ENCODE measurements around the gene NAALADL2. TPM values are rescaled to one million over a fixed set of nuclear protein-coding genes. Genes with fewer than 3 reads are reported as not detected.

NAALADL2 gene
- total and polyA plus RNA-seq, 9 of the 15 experiments (the other 6 are each of a cell fraction or from before 2014, with no cell fraction given): 0.29 to 1.1 (median 0.79) TPM; not detected in 1

GRCh38 chr3:174826069-174826468, 33.1 kb upstream of the NAALADL2 start:
- ChIA-PET CTCF (ENCODE audit: low intra/inter-chr PET ratio) (no interaction called here), POLR2A (no interaction called here)
- H3K36me3 ChIP-seq (ENCODE audit: control insufficient read depth, insufficient read depth, low read length): no peaks in the 10 kb centered on the region
- no peaks in the 10 kb centered on the region for H3K4me1 ChIP-seq (replicated peaks in 1 of 2; ENCODE audit: control insufficient read depth in 2 of 2, insufficient read depth in 2 of 2, low read length in 2 of 2)
- intact Hi-C loops (cut with micrococcal nuclease): no loop called here
- H3K9me3 ChIP-seq (replicated peaks; ENCODE audit: control insufficient read depth, insufficient read depth, low read depth, low read length): no peaks in the 10 kb centered on the region
- no peak overlapping the region for H3K4me3 ChIP-seq
- no peak overlapping the region for H3K27ac ChIP-seq (ENCODE audit: extremely low read depth, low read depth, low read length)
- H3K27me3 ChIP-seq (ENCODE audit: control insufficient read depth in 2 of 2, insufficient read depth in 2 of 2, low read length in 2 of 2): no peaks in the 10 kb centered on the region
- DNase-seq (ENCODE audit: extremely low read depth in 1 of 4, low spot score in 3 of 4): no peak
- no peaks in the 10 kb centered on the region for H3K9me1 ChIP-seq (ENCODE audit: control insufficient read depth, insufficient read depth, low read length)
- no TSS peak for BruUV-seq (replicated peaks)
- H4K20me1 ChIP-seq (replicated peaks; ENCODE audit: control insufficient read depth, insufficient read depth, low read length): no peaks in the 10 kb centered on the region
- no peak overlapping the region for H2AFZ ChIP-seq (ENCODE audit: low read depth, low read length)
- H3K4me2 ChIP-seq (ENCODE audit: insufficient read depth, low read length): no peak overlapping the region
- no peaks in the 10 kb centered on the region for H3K79me2 ChIP-seq (ENCODE audit: control insufficient read depth, insufficient read depth, low read length)
- in situ Hi-C loops (cut with MboI): no loop called here
- H3K9ac ChIP-seq (ENCODE audit: insufficient read depth in 1 of 2, low read depth in 2 of 2, low read length in 2 of 2): no peak overlapping the region
- no peak for FAIRE-seq
- ATAC-seq: no peak
- no peak for TF ChIP-seq ELK1 (CRISPR knock-in tag; IDR thresholded peaks at IDR 0.05)
- no peak for TF ChIP-seq ZNF518B (CRISPR knock-in tag; IDR thresholded peaks at IDR 0.05)
- no peak for TF ChIP-seq PREB (CRISPR knock-in tag; IDR thresholded peaks at IDR 0.05)
- no peak for TF ChIP-seq SREBF2 (CRISPR knock-in tag; IDR thresholded peaks at IDR 0.05)
- no peak for TF ChIP-seq KHSRP (IDR thresholded peaks at IDR 0.05)
- no peak for TF ChIP-seq HEY1 (CRISPR knock-in tag; IDR thresholded peaks at IDR 0.05; ENCODE audit: borderline replicate concordance)
- TF ChIP-seq MTA3 (IDR thresholded peaks at IDR 0.05; ENCODE audit: borderline replicate concordance): no peak
- TF ChIP-seq NR2F6 (CRISPR knock-in tag; IDR thresholded peaks at IDR 0.05): no peak
- no peak for TF ChIP-seq SMARCA4 (IDR thresholded peaks at IDR 0.05)
- no peak for TF ChIP-seq ETV1 (tag; conservative IDR thresholded peaks at IDR 0.05; ENCODE audit: low read depth)
- TF ChIP-seq POU5F1 (IDR thresholded peaks at IDR 0.05; ENCODE audit: borderline replicate concordance, low read depth, low read length, partially characterized antibody): no peak
- no peak for TF ChIP-seq ILK (tag; IDR thresholded peaks at IDR 0.05; ENCODE audit: borderline replicate concordance, low read depth)
- TF ChIP-seq RBM34 (IDR thresholded peaks at IDR 0.05; ENCODE audit: borderline replicate concordance, insufficient read depth, low read length): no peak
- TF ChIP-seq ZNF75A (CRISPR knock-in tag; IDR thresholded peaks at IDR 0.05): no peak
- TF ChIP-seq MBD1 (CRISPR knock-in tag; IDR thresholded peaks at IDR 0.05): no peak
- no peak for TF ChIP-seq ZBTB9 (CRISPR knock-in tag; IDR thresholded peaks at IDR 0.05)
